ENCODE data around the gene LRRC56.
"Not testable (repeated sequence)": the region's sequence is repeated elsewhere in the genome, so short reads cannot be mapped to it uniquely, and the experiment has no call there.

LRRC56 gene

DNA sequence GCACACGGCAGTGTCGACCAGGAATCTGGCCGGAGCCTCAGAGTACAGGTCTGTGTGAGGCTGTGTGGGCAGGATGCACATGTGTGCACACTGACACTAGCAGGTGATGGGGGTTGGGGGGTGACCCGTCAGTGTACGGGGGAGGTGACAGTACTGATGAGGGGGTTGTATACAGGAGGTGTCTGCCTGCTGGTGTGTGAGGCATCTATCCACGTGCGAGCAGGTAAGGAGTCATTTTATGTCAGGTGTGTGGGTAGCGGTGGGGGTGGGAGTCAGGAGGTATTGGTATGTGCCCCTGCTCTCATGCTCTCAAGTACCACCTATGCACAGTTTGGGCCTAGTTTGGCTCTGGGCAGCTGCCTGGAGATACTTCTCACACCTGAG lies 34.5 kb downstream of the LRRC56 start:
- H3K27me3 ChIP-seq (ENCODE audit: control insufficient read depth, insufficient read depth, low read length): peaks cover 8% of the 10 kb centered on the region
- no peaks in the 10 kb centered on the region for H3K9me3 ChIP-seq (ENCODE audit: control insufficient read depth, insufficient read depth, low read length)
- no peak overlapping the region for H3K9ac ChIP-seq (ENCODE audit: low read depth, low read length)
- peak overlapping the region; percentile 19 for H3K4me3 ChIP-seq (ENCODE audit: low read depth, low read length)
- no peaks in the 10 kb centered on the region for H3K36me3 ChIP-seq (ENCODE audit: control insufficient read depth, insufficient read depth, low read length)
- H3K4me1 ChIP-seq (ENCODE audit: control insufficient read depth, insufficient read depth, low read length): peaks cover 10% of the 10 kb centered on the region

GRCh38 chr11:573146-573759 lies 35.9 kb downstream of the LRRC56 start:
- H3K9ac ChIP-seq (ENCODE audit: low read depth, low read length): no peak overlapping the region
- peaks cover 11% of the 10 kb centered on the region for H3K4me1 ChIP-seq (ENCODE audit: control insufficient read depth, insufficient read depth, low read length)
- H3K27me3 ChIP-seq (ENCODE audit: control insufficient read depth, insufficient read depth, low read length): peaks cover 8% of the 10 kb centered on the region
- no peak overlapping the region for H3K4me3 ChIP-seq (ENCODE audit: low read depth, low read length)
- no peaks in the 10 kb centered on the region for H3K36me3 ChIP-seq (ENCODE audit: control insufficient read depth, insufficient read depth, low read length)
- H3K9me3 ChIP-seq (ENCODE audit: control insufficient read depth, insufficient read depth, low read length): no peaks in the 10 kb centered on the region

- H3K27me3 ChIP-seq (ENCODE audit: control insufficient read depth, insufficient read depth, low read length); H3K9ac ChIP-seq (ENCODE audit: low read depth, low read length); H3K36me3 ChIP-seq (ENCODE audit: control insufficient read depth, insufficient read depth, low read length); H3K9me3 ChIP-seq (ENCODE audit: control insufficient read depth, insufficient read depth, low read length): not testable (repeated sequence)
- peak overlapping the region; percentile 78 for H3K4me3 ChIP-seq (ENCODE audit: low read depth, low read length)
- H3K4me1 ChIP-seq (ENCODE audit: control insufficient read depth, insufficient read depth, low read length): peaks cover 11% of the 10 kb centered on the region
Observed at GRCh38 chr11:574031-574570, 36.8 kb downstream of the LRRC56 start.

- Histone ChIP-seq H3K36me3 (ENCODE audit: control insufficient read depth, insufficient read depth, low read length) (no peaks in the 10 kb centered on the region), H3K4me3 (ENCODE audit: low read depth, low read length) (peak overlapping the region; percentile 78), H3K27me3 (ENCODE audit: control insufficient read depth, insufficient read depth, low read length) (peaks cover 7% of the 10 kb centered on the region), H3K4me1 (ENCODE audit: control insufficient read depth, insufficient read depth, low read length) (peaks cover 11% of the 10 kb centered on the region), H3K9ac (ENCODE audit: low read depth, low read length) (no peak overlapping the region), H3K9me3 (ENCODE audit: control insufficient read depth, insufficient read depth, low read length) (no peaks in the 10 kb centered on the region)
Observed at GRCh38 chr11:574632-575312, 37.4 kb downstream of the LRRC56 start.

DNA sequence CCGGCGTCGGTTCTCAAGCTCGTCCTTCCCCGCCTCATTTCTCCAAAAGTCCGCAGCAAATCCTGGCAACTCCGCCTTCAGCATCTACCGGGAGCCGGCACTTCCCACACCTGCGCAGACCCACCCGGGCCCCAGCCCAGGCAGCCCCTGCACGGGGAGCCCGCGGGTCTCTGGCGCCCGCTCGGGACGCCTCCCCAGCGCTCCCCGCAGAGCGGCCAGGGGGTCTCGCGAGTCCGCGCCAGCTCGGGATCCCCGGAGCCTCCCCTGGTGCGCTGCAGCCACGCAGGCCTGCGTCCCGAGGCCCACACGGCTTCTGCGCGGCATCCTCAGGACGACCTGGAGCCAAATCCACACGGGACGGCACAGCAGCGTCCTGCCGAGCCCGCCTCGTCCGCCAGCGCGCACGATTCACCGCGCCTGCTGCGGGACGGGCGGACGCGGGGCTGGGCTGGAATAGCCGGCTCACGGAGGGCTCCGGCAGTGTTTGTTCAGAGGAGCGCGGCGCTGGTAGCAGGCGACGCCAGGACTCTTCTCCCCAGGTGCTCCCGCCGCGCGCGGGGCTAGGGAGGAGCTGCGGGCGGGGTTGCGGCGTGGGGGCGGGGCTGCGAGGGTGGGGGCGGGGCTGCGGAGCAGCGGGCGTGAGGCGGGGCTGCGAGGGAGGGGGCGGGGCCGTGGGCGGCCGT lies 38.1 kb downstream of the LRRC56 start:
- Histone ChIP-seq H3K36me3 (ENCODE audit: control insufficient read depth, insufficient read depth, low read length) (no peaks in the 10 kb centered on the region), H3K9ac (ENCODE audit: low read depth, low read length) (no peak overlapping the region), H3K4me1 (ENCODE audit: control insufficient read depth, insufficient read depth, low read length) (peaks cover 11% of the 10 kb centered on the region), H3K4me3 (ENCODE audit: low read depth, low read length) (peak overlapping the region; percentile 78), H3K27me3 (ENCODE audit: control insufficient read depth, insufficient read depth, low read length) (peaks cover 5% of the 10 kb centered on the region), H3K9me3 (ENCODE audit: control insufficient read depth, insufficient read depth, low read length) (no peaks in the 10 kb centered on the region)

- Histone ChIP-seq H3K27me3 (ENCODE audit: control insufficient read depth, insufficient read depth, low read length) (peaks cover 5% of the 10 kb centered on the region), H3K36me3 (ENCODE audit: control insufficient read depth, insufficient read depth, low read length) (peaks cover 2% of the 10 kb centered on the region), H3K9me3 (ENCODE audit: control insufficient read depth, insufficient read depth, low read length) (no peaks in the 10 kb centered on the region), H3K4me1 (ENCODE audit: control insufficient read depth, insufficient read depth, low read length) (peaks cover 9% of the 10 kb centered on the region), H3K9ac (ENCODE audit: low read depth, low read length) (peak within 1 kb of the TSS; percentile 96), H3K4me3 (ENCODE audit: low read depth, low read length) (peak within 1 kb of the TSS; percentile 81)
Observed at GRCh38 chr11:575996-576768, 38.9 kb downstream of the LRRC56 start, which contains the start of gene PHRF1. TSS of gene PHRF1 (plus strand) at chr11:576470. CDS start at chr11:581513, 5,043 bp downstream.

DNA sequence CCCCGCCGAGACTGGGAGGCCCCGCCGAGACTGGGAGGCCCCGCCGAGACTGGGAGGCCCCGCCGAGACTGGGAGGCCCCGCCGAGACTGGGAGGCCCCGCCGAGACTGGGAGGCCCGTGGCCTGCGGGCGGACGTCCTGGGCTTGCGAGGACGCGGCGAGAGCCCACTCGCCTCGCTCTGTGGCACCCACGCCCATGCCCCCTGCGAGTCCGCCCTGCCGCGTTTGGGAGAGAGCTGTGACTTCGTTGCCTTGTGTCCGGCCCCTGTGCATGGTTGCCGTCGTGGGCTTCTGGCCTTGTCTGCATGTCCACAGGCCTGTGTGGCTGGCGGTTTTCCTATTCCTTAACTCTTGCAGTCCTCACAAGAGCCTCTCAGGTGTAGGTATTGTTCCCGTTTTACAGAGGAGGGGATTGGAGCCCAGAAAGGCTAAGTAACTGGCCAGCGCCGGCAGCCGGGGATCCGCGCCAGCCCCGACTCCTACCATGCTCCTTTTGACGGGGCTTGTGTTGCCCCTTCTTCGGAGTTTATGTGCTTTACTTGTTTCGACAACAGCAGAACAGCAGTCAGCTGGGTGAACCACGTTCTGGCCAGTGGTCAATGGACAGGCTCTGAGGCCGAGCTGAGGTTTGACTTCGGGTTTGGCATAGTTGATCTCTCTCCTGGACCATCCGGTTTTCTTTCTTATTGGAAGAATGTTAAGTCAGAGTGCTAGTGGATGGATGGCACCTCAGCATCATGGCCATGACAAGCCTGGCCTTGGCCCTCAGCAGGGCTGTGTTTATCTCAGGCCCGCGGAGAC lies 39.7 kb downstream of the LRRC56 start:
- H3K36me3 ChIP-seq (ENCODE audit: control insufficient read depth, insufficient read depth, low read length): peaks cover 9% of the 10 kb centered on the region
- no peaks in the 10 kb centered on the region for H3K9me3 ChIP-seq (ENCODE audit: control insufficient read depth, insufficient read depth, low read length)
- H3K4me1 ChIP-seq (ENCODE audit: control insufficient read depth, insufficient read depth, low read length): peaks cover 5% of the 10 kb centered on the region
- peak overlapping the region; percentile 63 for H3K9ac ChIP-seq (ENCODE audit: low read depth, low read length)
- peak overlapping the region; percentile 80 for H3K4me3 ChIP-seq (ENCODE audit: low read depth, low read length)
- peaks cover 5% of the 10 kb centered on the region for H3K27me3 ChIP-seq (ENCODE audit: control insufficient read depth, insufficient read depth, low read length)

DNA sequence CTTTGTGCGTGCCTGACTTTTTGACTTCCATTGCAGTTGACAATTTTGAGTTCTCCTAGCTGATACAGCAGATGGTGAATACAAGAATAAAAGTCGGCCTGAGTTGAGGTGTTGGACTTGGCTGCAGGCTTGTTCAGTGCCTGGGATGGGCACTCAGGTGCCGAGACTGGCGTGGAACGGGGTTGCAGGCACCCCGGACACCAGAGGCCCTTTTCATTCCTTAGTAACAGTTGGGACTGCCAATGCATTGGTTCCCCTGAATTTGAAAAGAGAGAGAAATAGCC lies 40.2 kb downstream of the LRRC56 start:
- Histone ChIP-seq H3K9ac (ENCODE audit: low read depth, low read length) (no peak overlapping the region), H3K4me1 (ENCODE audit: control insufficient read depth, insufficient read depth, low read length) (peaks cover 5% of the 10 kb centered on the region), H3K36me3 (ENCODE audit: control insufficient read depth, insufficient read depth, low read length) (peaks cover 10% of the 10 kb centered on the region)

DNA sequence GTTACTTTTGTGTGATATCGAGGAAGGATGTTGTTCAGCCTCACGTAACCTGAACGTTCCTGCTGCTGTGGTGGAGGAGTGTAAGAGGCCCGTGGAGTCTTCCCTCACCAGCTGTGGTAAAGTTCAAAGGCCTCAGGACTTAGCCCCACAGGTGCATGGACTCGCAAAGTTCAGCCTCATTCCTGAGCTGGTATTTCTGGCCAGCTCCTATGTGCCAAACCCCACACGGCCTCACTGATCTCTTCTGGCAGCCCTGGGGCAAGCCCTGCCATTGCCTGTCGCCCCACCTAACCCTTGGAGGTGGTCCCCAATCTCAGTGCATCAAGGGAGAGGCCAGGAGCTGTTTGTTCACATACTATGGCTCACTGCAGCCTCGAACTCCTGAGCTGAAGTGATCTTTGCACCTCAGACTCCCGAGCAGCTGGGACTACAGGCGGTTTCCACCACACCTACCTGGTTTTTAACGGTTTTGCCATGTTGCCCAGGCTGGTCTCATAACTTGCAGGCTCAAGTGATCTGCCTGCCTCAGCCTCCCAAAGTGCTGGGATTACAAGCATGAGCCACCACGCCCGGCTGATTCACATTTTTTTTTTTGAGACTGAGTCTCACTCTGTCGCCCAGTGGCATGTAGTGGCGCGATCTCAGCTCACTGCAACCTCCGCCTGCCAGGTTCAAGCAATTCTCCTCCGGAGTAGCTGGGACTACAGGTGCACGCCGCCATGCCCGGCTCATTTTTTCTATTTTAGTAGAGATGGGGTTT lies 41.1 kb downstream of the LRRC56 start:
- Histone ChIP-seq H3K9ac (ENCODE audit: low read depth, low read length) (no peak overlapping the region), H3K9me3 (ENCODE audit: control insufficient read depth, insufficient read depth, low read length) (no peaks in the 10 kb centered on the region), H3K4me1 (ENCODE audit: control insufficient read depth, insufficient read depth, low read length) (peaks cover 5% of the 10 kb centered on the region), H3K4me3 (ENCODE audit: low read depth, low read length) (no peak overlapping the region), H3K27me3 (ENCODE audit: control insufficient read depth, insufficient read depth, low read length) (peaks cover 5% of the 10 kb centered on the region), H3K36me3 (ENCODE audit: control insufficient read depth, insufficient read depth, low read length) (peaks cover 12% of the 10 kb centered on the region)

More for the DNA sequence above, 40.2 kb downstream of the LRRC56 start:
- H3K27me3 ChIP-seq (ENCODE audit: control insufficient read depth, insufficient read depth, low read length): peaks cover 5% of the 10 kb centered on the region
- peak overlapping the region; percentile 80 for H3K4me3 ChIP-seq (ENCODE audit: low read depth, low read length)
- H3K9me3 ChIP-seq (ENCODE audit: control insufficient read depth, insufficient read depth, low read length): no peaks in the 10 kb centered on the region

GRCh38 chr11:579830-580601 lies 42.7 kb downstream of the LRRC56 start:
- H3K4me1 ChIP-seq (ENCODE audit: control insufficient read depth, insufficient read depth, low read length): peaks cover 3% of the 10 kb centered on the region

More at GRCh38 chr11:579830-580601, 42.7 kb downstream of the LRRC56 start:
- Histone ChIP-seq H3K36me3 (ENCODE audit: control insufficient read depth, insufficient read depth, low read length) (peaks cover 20% of the 10 kb centered on the region), H3K9me3 (ENCODE audit: control insufficient read depth, insufficient read depth, low read length) (no peaks in the 10 kb centered on the region), H3K9ac (ENCODE audit: low read depth, low read length) (peak overlapping the region; percentile 16), H3K4me3 (ENCODE audit: low read depth, low read length) (no peak overlapping the region), H3K27me3 (ENCODE audit: control insufficient read depth, insufficient read depth, low read length) (peaks cover 2% of the 10 kb centered on the region)
